DOHH2 (cell line): ENCODE results near the gene SFR1.

Experiments used
- H3F3A ChIP-seq: fragments of 200-600 bp; sonication (generic), shearing (Covaris generic); 2 replicates; pipeline ENCODE4 v1.6.0; 2016; ENCODE audit warnings: antibody characterized with exemption, mild to moderate bottlenecking; ENCODE audit not compliant: control insufficient read depth, insufficient read depth
- H3K27ac ChIP-seq: fragments of 200-600 bp; sonication (generic); 2 replicates; pipeline ENCODE4 v1.5.1; 2014; ENCODE audit warnings: low read depth, mild to moderate bottlenecking, low read length, moderate library complexity
- H3K27me3 ChIP-seq: fragments of 200-600 bp; sonication (generic); 2 replicates; pipeline ENCODE4 v1.6.1; 2014; ENCODE audit warnings: mild to moderate bottlenecking, low read length, mixed read lengths; ENCODE audit not compliant: control insufficient read depth
- H3K36me3 ChIP-seq: fragments of 200-600 bp; sonication (generic); 2 replicates; pipeline ENCODE4 v1.6.1; 2014; ENCODE audit warnings: mild to moderate bottlenecking, low read length, moderate library complexity, mixed read lengths; ENCODE audit not compliant: control insufficient read depth
- H3K4me1 ChIP-seq: fragments of 200-600 bp; sonication (generic); 2 replicates; pipeline ENCODE4 v1.6.1; 2014; ENCODE audit warnings: mild to moderate bottlenecking, low read length, mixed read lengths; ENCODE audit not compliant: control insufficient read depth
- H3K4me2 ChIP-seq: fragments of 200-600 bp; sonication (generic); 2 replicates; pipeline ENCODE4 v1.6.0; 2014; ENCODE audit warnings: mild to moderate bottlenecking, low read length, moderate library complexity
- H3K4me3 ChIP-seq: fragments of 200-600 bp; sonication (generic); 2 replicates; pipeline ENCODE4 v1.5.1; 2014; ENCODE audit warnings: mild to moderate bottlenecking, low read length, mixed read lengths
- H3K79me2 ChIP-seq: fragments of 200-600 bp; sonication (generic); 2 replicates; pipeline ENCODE4 v1.6.1; 2014; ENCODE audit warnings: mild to moderate bottlenecking, low read length, mixed read lengths; ENCODE audit not compliant: control insufficient read depth
- H3K9me2 ChIP-seq: fragments of 200-600 bp; sonication (generic); replicated peaks from 2 replicates; pipeline ENCODE4 v1.6.1; 2014; ENCODE audit warnings: mild to moderate bottlenecking, low read length, mixed read lengths; ENCODE audit not compliant: control insufficient read depth
- H3K9me3 ChIP-seq: fragments of 200-600 bp; sonication (generic); 2 replicates; pipeline ENCODE4 v1.6.1; 2014; ENCODE audit warnings: antibody characterized with exemption, low read length, mixed read lengths; ENCODE audit not compliant: control insufficient read depth, insufficient read depth
- H4K20me1 ChIP-seq: fragments of 200-600 bp; sonication (generic); 2 replicates; pipeline ENCODE4 v1.6.0; 2014; ENCODE audit warnings: low read depth, mild to moderate bottlenecking, antibody characterized with exemption, low read length, moderate library complexity; ENCODE audit not compliant: control insufficient read depth, insufficient read depth
- CTCF ChIP-seq: fragments of 200-600 bp; sonication (generic); IDR thresholded peaks from one replicate; pipeline ENCODE4 v1.5.1; 2014; ENCODE audit warnings: antibody characterized with exemption, mild to moderate bottlenecking, low read depth, low read length; ENCODE audit not compliant: poor library complexity, severe bottlenecking
- EZH2phosphoT487 ChIP-seq: fragments of 200-600 bp; sonication (generic); IDR thresholded peaks from 2 replicates; pipeline ENCODE4 v1.6.1; 2017; ENCODE audit warnings: borderline replicate concordance, mild to moderate bottlenecking, antibody characterized with exemption, low read length, moderate library complexity, mixed read lengths

The SFR1 gene

GRCh38 chr10:104138131-104138530 lies 16.2 kb downstream of the SFR1 start:
- H3K27me3 ChIP-seq: peaks cover 19% of the 10 kb centered on the region
- H3K79me2 ChIP-seq: no peaks in the 10 kb centered on the region
- no peaks in the 10 kb centered on the region for H3K4me1 ChIP-seq
- no peak overlapping the region for H3K4me2 ChIP-seq
- H3K36me3 ChIP-seq: no peaks in the 10 kb centered on the region
- no peak overlapping the region for H3K27ac ChIP-seq
- no peaks in the 10 kb centered on the region for H3K9me2 ChIP-seq
- H3K9me3 ChIP-seq: no peaks in the 10 kb centered on the region
- no peak overlapping the region for H3K4me3 ChIP-seq
- no peak for TF ChIP-seq CTCF
- no peak for TF ChIP-seq EZH2phosphoT487
- H4K20me1 ChIP-seq: no peaks in the 10 kb centered on the region
- no peaks in the 10 kb centered on the region for H3F3A ChIP-seq

- Histone ChIP-seq H3K4me3 (no peak overlapping the region), H3K27ac (no peak overlapping the region), H3K4me2 (no peak overlapping the region), H3F3A (no peaks in the 10 kb centered on the region), H3K79me2 (no peaks in the 10 kb centered on the region), H4K20me1 (no peaks in the 10 kb centered on the region), H3K27me3 (peaks cover 8% of the 10 kb centered on the region), H3K9me2 (no peaks in the 10 kb centered on the region), H3K9me3 (no peaks in the 10 kb centered on the region), H3K36me3 (no peaks in the 10 kb centered on the region), H3K4me1 (peaks cover 7% of the 10 kb centered on the region)
- TF ChIP-seq EZH2phosphoT487: no peak
- peak; percentile 70 for TF ChIP-seq CTCF
Observed at GRCh38 chr10:104139221-104139620, 17.2 kb downstream of the SFR1 start.

- Histone ChIP-seq H3F3A (no peaks in the 10 kb centered on the region), H3K4me1 (peaks cover 7% of the 10 kb centered on the region), H3K9me3 (no peaks in the 10 kb centered on the region), H3K4me2 (no peak overlapping the region), H3K9me2 (no peaks in the 10 kb centered on the region), H3K27ac (no peak overlapping the region), H3K36me3 (no peaks in the 10 kb centered on the region), H3K79me2 (no peaks in the 10 kb centered on the region), H3K27me3 (peaks cover 3% of the 10 kb centered on the region), H4K20me1 (no peaks in the 10 kb centered on the region), H3K4me3 (no peak overlapping the region)
- TF ChIP-seq EZH2phosphoT487 (no peak), CTCF (no peak)
Observed at GRCh38 chr10:104142081-104142480, 20.1 kb downstream of the SFR1 start.

GRCh38 chr10:104143829-104144228 lies 21.9 kb downstream of the SFR1 start:
- no peaks in the 10 kb centered on the region for H3K9me3 ChIP-seq
- H3K36me3 ChIP-seq: no peaks in the 10 kb centered on the region
- no peak for TF ChIP-seq CTCF
- TF ChIP-seq EZH2phosphoT487: no peak
- H3K4me3 ChIP-seq: no peak overlapping the region
- H4K20me1 ChIP-seq: no peaks in the 10 kb centered on the region
- peaks cover 7% of the 10 kb centered on the region for H3K4me1 ChIP-seq
- H3F3A ChIP-seq: no peaks in the 10 kb centered on the region
- H3K27ac ChIP-seq: no peak overlapping the region
- no peaks in the 10 kb centered on the region for H3K79me2 ChIP-seq
- H3K9me2 ChIP-seq: no peaks in the 10 kb centered on the region
- H3K27me3 ChIP-seq: peaks cover 8% of the 10 kb centered on the region
- H3K4me2 ChIP-seq: no peak overlapping the region
